ENCODE results near the gene PROC.

GRCh38 chr2:127437056-127437455, 18.8 kb downstream of the PROC start:
- TF ChIP-seq RAD21 (IDR thresholded peaks at IDR 0.05; ENCODE audit: low read length): no peak
- TF ChIP-seq CTCF (conservative IDR thresholded peaks at IDR 0.05; ENCODE audit: low read depth, low read length): no peak
- TF ChIP-seq BHLHE40 (IDR thresholded peaks at IDR 0.05; ENCODE audit: low read depth, low read length): no peak
- TF ChIP-seq USF2 (IDR thresholded peaks at IDR 0.05; ENCODE audit: low read depth, low read length): no peak
- no peak for TF ChIP-seq SMC3 (IDR thresholded peaks at IDR 0.05; ENCODE audit: low read depth, low read length)
- no peak for TF ChIP-seq POLR2A (IDR thresholded peaks at IDR 0.05; ENCODE audit: low read depth, low read length)
- no peak for TF ChIP-seq MAFK (IDR thresholded peaks at IDR 0.05; ENCODE audit: low read depth, low read length)
- TF ChIP-seq FOS (IDR thresholded peaks at IDR 0.05; ENCODE audit: low read depth, low read length): no peak
- no peak for TF ChIP-seq NFE2L2 (IDR thresholded peaks at IDR 0.05; ENCODE audit: low read depth, low read length)
- no peak for TF ChIP-seq RFX5 (IDR thresholded peaks at IDR 0.05; ENCODE audit: low read depth, low read length)
- TF ChIP-seq CEBPB (IDR thresholded peaks at IDR 0.05; ENCODE audit: low read depth, low read length): no peak
- no peak for TF ChIP-seq RCOR1 (IDR thresholded peaks at IDR 0.05; ENCODE audit: insufficient replicate concordance, low read length)

Data from IMR-90 (cell line).